Esophagus squamous epithelium (tissue), 5 donors: Measurements from ENCODE around the gene PIP5K1B. TPM values are rescaled to one million over a fixed set of nuclear protein-coding genes. Genes with fewer than 3 reads are reported as not detected.
"Not testable (repeated sequence)": the region's sequence is repeated elsewhere in the genome, so short reads cannot be mapped to it uniquely, and the experiment has no call there.

ENCODE experiments used
- DNase-seq: peaks from one replicate; lab custom pipeline; 2025; lab: John Stamatoyannopoulos, UW
- H3K27ac ChIP-seq, 4 donors: fragments of 200-600 bp; sonication (generic); one replicate each; pipeline ENCODE4 v1.5.1; 2016 to 2019; ENCODE audit warnings: mild to moderate bottlenecking in 1 of 4
- H3K27me3 ChIP-seq, 4 donors: fragments of 200-600 bp; sonication (generic); 1 replicate in 3 of 4; 2 replicates in 1 of 4; pipeline versions ENCODE4 v1.5.1 to v1.6.0; 2017 to 2021; ENCODE audit warnings: antibody characterized with exemption in 1 of 4
- H3K36me3 ChIP-seq, 3 donors: fragments of 200-600 bp; sonication (generic); one replicate each; pipeline ENCODE4 v1.5.1; 2016 to 2019
- H3K4me1 ChIP-seq, 3 donors: fragments of 200-600 bp; sonication (generic); one replicate each; pipeline ENCODE4 v1.5.1; 2017 to 2019
- H3K4me3 ChIP-seq, 4 donors: fragments of 200-600 bp; sonication (generic); 1 replicate in 3 of 4; 2 replicates in 1 of 4; pipeline ENCODE4 v1.5.1; 2016 to 2019; ENCODE audit warnings: mild to moderate bottlenecking in 2 of 4, moderate library complexity in 1 of 4
- H3K9me3 ChIP-seq, 3 donors: fragments of 200-600 bp; sonication (generic); one replicate each; pipeline ENCODE4 v1.5.1; 2016 to 2019
- POLR2A ChIP-seq, 4 donors: fragments of 450-650 bp; IDR thresholded peaks; one replicate each; pipeline ENCODE4 v1.6.1; 2017; ENCODE audit warnings: antibody characterized with exemption in 4 of 4, mild to moderate bottlenecking in 4 of 4, moderate library complexity in 3 of 4
- WGBS, 2 donors: methylation state at CpG; one replicate each; pipeline ENCODE4 v1.1.5; 2018; 5-methylcytosine and 5-hydroxymethylcytosine counted together
- intact Hi-C: fragments of 100-400 bp; cut with DNase I; formaldehyde crosslinking; loops from one replicate; pipeline ENCODE4 v1.15.0; 2022
- total RNA-seq, 4 donors: library from RNA; depleted of rRNA; stranded (reverse); fragments of >200 nt; gene quantifications; one replicate each; pipeline ENCODE4 v1.1.0, GENCODE V29; 2016
- TF ChIP-seq, protein P1 (sequence below), 6 experiments: fragments of 450-650 bp in 4 of 6; fragments of 200-600 bp in 2 of 6; sonication (generic) in 2 of 6; IDR thresholded peaks; one replicate each; pipeline ENCODE4 v1.5.1; 2016 to 2019; ENCODE audit warnings: antibody characterized with exemption in 6 of 6, mild to moderate bottlenecking in 4 of 6, moderate library complexity in 4 of 6
- donor health status: DM: yes; HTN: yes; CAD: no.

The PIP5K1B gene
- total RNA-seq, 4 donors from 2014 or later, result 0.38 to 0.97 (median 0.56) TPM; not detected in 1

DNA sequence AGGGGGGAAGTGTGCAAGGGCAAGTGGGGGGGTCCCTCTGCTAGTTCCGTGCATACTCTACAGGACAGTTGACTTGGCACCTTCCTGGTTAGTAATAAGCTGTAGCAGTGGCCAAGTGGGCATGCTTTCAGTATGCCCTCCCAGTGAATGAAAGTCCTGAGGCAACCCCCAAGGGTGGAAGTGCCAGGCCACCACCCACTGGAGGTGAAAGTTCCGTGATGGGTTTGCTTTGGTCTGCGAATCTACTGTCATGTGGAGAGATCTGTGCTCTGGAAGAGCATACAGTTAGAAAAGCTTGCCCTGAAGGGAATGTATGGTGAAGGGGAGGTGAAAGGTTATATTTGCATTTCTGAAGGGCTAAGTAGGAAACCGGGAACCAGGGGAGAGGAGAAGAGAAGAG is 340.8 kb downstream of the PIP5K1B start:
- 78 to 79% methylated on average over 4 of the region's 4 CpGs for WGBS, 2 donors
- Histone ChIP-seq H3K27ac (no peak overlapping the region), H3K4me1 (peaks cover 0 to 8% (median 0%) of the 10 kb centered on the region in 3 donors), H3K27me3 (no peaks in the 10 kb centered on the region), H3K4me3 (no peak overlapping the region), H3K9me3 (no peaks in the 10 kb centered on the region), H3K36me3 (peaks cover 0 to 40% (median 6%) of the 10 kb centered on the region in 3 donors)
- intact Hi-C loops, result no loop called here
- TF ChIP-seq POLR2A (IDR thresholded peaks at IDR 0.05), result no peak
- TF ChIP-seq, protein P1, sequence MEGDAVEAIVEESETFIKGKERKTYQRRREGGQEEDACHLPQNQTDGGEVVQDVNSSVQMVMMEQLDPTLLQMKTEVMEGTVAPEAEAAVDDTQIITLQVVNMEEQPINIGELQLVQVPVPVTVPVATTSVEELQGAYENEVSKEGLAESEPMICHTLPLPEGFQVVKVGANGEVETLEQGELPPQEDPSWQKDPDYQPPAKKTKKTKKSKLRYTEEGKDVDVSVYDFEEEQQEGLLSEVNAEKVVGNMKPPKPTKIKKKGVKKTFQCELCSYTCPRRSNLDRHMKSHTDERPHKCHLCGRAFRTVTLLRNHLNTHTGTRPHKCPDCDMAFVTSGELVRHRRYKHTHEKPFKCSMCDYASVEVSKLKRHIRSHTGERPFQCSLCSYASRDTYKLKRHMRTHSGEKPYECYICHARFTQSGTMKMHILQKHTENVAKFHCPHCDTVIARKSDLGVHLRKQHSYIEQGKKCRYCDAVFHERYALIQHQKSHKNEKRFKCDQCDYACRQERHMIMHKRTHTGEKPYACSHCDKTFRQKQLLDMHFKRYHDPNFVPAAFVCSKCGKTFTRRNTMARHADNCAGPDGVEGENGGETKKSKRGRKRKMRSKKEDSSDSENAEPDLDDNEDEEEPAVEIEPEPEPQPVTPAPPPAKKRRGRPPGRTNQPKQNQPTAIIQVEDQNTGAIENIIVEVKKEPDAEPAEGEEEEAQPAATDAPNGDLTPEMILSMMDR (IDR thresholded peaks at IDR 0.05), result no peak
- no peak for DNase-seq

DNA sequence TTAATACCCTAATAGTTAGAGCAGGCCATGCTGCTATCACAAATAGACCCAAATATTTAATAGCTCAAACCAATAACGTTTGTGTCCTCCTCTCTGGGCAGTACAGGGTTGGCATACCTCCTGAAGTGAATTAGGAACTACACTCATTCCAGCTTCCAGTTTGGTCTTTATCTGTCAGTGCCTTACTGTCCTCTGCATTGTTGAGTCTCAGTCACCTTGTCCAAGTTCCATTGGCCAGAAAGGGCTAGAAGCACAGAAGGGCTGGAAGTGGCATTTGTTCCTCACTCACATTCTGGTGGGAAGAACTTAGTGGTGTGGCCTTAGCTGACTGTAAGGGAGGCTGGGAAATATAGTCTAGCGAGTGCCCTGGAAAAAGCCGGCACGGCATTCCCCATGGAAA is 341.7 kb downstream of the PIP5K1B start:
- Histone ChIP-seq H3K36me3 (peaks cover 0 to 40% (median 6%) of the 10 kb centered on the region in 3 donors), H3K9me3 (no peaks in the 10 kb centered on the region), H3K4me3 (no peak overlapping the region), H3K27me3 (no peaks in the 10 kb centered on the region), H3K4me1 (peaks cover 0 to 8% (median 0%) of the 10 kb centered on the region in 3 donors), H3K27ac (no peak overlapping the region)
- intact Hi-C loops, result no loop called here
- TF ChIP-seq, protein P1 (IDR thresholded peaks at IDR 0.05), result no peak
- TF ChIP-seq POLR2A (IDR thresholded peaks at IDR 0.05), result no peak
- no peak for DNase-seq
- 50 to 66% methylated on average over 3 to 4 of the region's 4 CpGs for WGBS, 2 donors

DNA sequence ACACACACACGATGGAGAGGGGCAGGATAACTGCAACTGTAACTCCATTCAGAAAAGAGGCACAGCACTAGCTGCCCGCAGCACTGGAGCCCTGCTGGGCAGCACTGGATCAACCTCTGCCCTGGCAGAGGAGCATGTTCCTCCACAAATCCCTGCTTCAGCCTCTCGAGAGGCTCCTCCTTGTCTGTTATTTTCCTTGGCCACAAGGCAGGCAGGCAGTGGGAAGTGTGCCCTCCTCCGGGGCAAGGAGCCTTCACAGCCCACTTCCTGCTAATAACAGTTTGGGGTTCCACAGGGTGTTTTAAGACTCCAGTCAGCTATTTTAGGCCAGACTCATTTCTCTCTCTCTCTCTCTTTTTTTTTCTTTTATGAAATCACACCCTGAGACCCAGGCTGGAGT is 342.3 kb downstream of the PIP5K1B start:
- 58 to 75% methylated on average over 3 to 4 of the region's 4 CpGs for WGBS, 2 donors
- intact Hi-C loops, result no loop called here

DNA sequence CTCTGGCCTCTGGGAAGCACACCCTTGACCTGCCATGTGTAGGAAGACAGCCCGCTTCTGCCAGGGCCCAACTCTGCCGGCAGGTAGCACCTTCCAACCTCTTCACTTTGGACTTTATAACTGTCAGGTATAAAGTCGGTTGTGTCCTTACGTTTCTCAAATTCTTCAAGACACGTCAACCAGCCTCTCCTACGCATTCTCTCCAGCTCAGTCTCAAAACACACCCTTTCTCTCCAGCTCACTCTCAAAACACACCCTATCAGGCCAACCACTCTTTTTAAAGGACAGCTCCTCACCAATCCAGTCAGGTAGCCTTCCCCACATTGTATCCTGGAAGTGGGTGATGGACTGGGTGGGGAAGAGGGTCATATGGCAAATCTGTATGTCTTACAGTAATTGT is 344.1 kb downstream of the PIP5K1B start:
- no peak for DNase-seq
- Histone ChIP-seq H3K27ac (no peak overlapping the region), H3K4me3 (no peak overlapping the region), H3K9me3 (no peaks in the 10 kb centered on the region), H3K27me3 (no peaks in the 10 kb centered on the region), H3K36me3 (peaks cover 0 to 46% (median 6%) of the 10 kb centered on the region in 3 donors), H3K4me1 (peaks cover 0 to 8% (median 0%) of the 10 kb centered on the region in 3 donors)
- TF ChIP-seq, protein P1 (IDR thresholded peaks at IDR 0.05), result no peak
- TF ChIP-seq POLR2A (IDR thresholded peaks at IDR 0.05), result no peak
- intact Hi-C loops, result no loop called here
- 89 to 91% methylated on average over 6 of the region's 6 CpGs for WGBS, 2 donors

More for the DNA sequence above, 342.3 kb downstream of the PIP5K1B start:
- DNase-seq, result no peak
- no peak overlapping the region for H3K4me3 ChIP-seq
- peaks cover 0 to 40% (median 6%) of the 10 kb centered on the region in 3 donors for H3K36me3 ChIP-seq
- TF ChIP-seq, protein P1 (IDR thresholded peaks at IDR 0.05), result no peak
- no peak for TF ChIP-seq POLR2A (IDR thresholded peaks at IDR 0.05)
- no peaks in the 10 kb centered on the region for H3K27me3 ChIP-seq
- H3K27ac ChIP-seq, result no peak overlapping the region
- no peaks in the 10 kb centered on the region for H3K9me3 ChIP-seq
- H3K4me1 ChIP-seq, result peaks cover 0 to 8% (median 0%) of the 10 kb centered on the region in 3 donors

DNA sequence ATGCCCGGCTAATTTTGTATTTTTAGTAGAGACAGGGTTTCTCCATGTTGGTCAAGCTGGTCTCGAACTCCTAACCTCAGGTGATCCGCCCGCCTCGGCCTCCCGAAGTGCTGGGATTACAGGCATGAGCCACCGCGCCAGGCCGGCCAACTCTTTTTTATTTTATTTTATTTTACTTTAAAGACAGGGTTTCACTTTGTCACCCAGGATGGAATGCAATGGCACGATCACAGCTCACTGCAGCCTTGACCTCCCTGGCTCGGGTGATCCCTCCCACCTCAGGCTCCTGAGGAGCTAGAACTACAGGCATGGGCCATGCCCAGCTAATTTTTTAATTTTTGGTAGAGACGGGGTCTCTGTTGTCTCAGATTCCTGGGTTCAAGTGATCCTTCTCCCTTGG is 345.9 kb downstream of the PIP5K1B start:
- H3K27me3 ChIP-seq, H3K27ac ChIP-seq, H3K4me1 ChIP-seq, H3K4me3 ChIP-seq, DNase-seq, H3K9me3 ChIP-seq: not testable (repeated sequence)
- peaks cover 0 to 54% (median 6%) of the 10 kb centered on the region in 3 donors for H3K36me3 ChIP-seq
- WGBS, 2 donors, result 78 to 96% methylated on average over 8 to 12 of the region's 12 CpGs
- intact Hi-C loops, result loop anchor here (5.0 kb wide), 1 partner anchor 141 kb away; no protein-coding TSS in a partner anchor
